ENCODE data around the gene PAQR9.

PAQR9 gene

GRCh38 chr3:142984255-142984654, 20.8 kb upstream of the PAQR9 start:
- Histone ChIP-seq H4K20me1 (no peaks in the 10 kb centered on the region), H3K27me3 (no peaks in the 10 kb centered on the region), H3K9me3 (no peaks in the 10 kb centered on the region), H3K27ac (no peak overlapping the region), H3K4me1 (peaks cover 32% of the 10 kb centered on the region), H3K4me3 (no peak overlapping the region), H3K36me3 (no peaks in the 10 kb centered on the region), H3K9ac (no peak overlapping the region), H3K4me2 (no peak overlapping the region)
- no peak for TF ChIP-seq Cebpa-rat (IDR thresholded peaks at IDR 0.05)

- Histone ChIP-seq H3K4me3 (no peak overlapping the region), H4K20me1 (no peaks in the 10 kb centered on the region), H3K27me3 (no peaks in the 10 kb centered on the region), H3K4me1 (peaks cover 32% of the 10 kb centered on the region), H3K9me3 (no peaks in the 10 kb centered on the region), H3K4me2 (peak overlapping the region; percentile 56), H3K27ac (peak overlapping the region; percentile 40; the same call in 1 of the 2 replicates), H3K36me3 (no peaks in the 10 kb centered on the region), H3K9ac (no peak overlapping the region)
- TF ChIP-seq Cebpa-rat (IDR thresholded peaks at IDR 0.05) = no peak
Measured at GRCh38 chr3:142983318-142983717, 19.8 kb upstream of the PAQR9 start.

GRCh38 chr3:142982038-142982773, 18.7 kb upstream of the PAQR9 start:
- no peaks in the 10 kb centered on the region for H4K20me1 ChIP-seq
- no peak for TF ChIP-seq Cebpa-rat (IDR thresholded peaks at IDR 0.05)
- H3K9ac ChIP-seq = no peak overlapping the region
- H3K36me3 ChIP-seq = no peaks in the 10 kb centered on the region
- H3K9me3 ChIP-seq = no peaks in the 10 kb centered on the region
- H3K4me3 ChIP-seq = no peak overlapping the region
- H3K4me2 ChIP-seq = peak overlapping the region; percentile 56
- H3K27me3 ChIP-seq = no peaks in the 10 kb centered on the region
- peak overlapping the region; percentile 40 for H3K27ac ChIP-seq
- peaks cover 32% of the 10 kb centered on the region for H3K4me1 ChIP-seq

- Histone ChIP-seq H3K27ac (no peak overlapping the region; the same call in 1 of the 2 replicates), H3K4me2 (peak overlapping the region; percentile 56), H3K4me1 (peaks cover 32% of the 10 kb centered on the region), H4K20me1 (no peaks in the 10 kb centered on the region), H3K9me3 (no peaks in the 10 kb centered on the region), H3K36me3 (no peaks in the 10 kb centered on the region), H3K9ac (no peak overlapping the region), H3K4me3 (no peak overlapping the region), H3K27me3 (no peaks in the 10 kb centered on the region)
- no peak for TF ChIP-seq Cebpa-rat (IDR thresholded peaks at IDR 0.05)
Measured at GRCh38 chr3:142981108-142981507, 17.6 kb upstream of the PAQR9 start.

- no peak overlapping the region for H3K9ac ChIP-seq
- no peaks in the 10 kb centered on the region for H3K9me3 ChIP-seq
- H3K4me1 ChIP-seq = peaks cover 21% of the 10 kb centered on the region
- H3K4me3 ChIP-seq = no peak overlapping the region
- TF ChIP-seq Cebpa-rat (IDR thresholded peaks at IDR 0.05) = no peak
- H3K27ac ChIP-seq = no peak overlapping the region
- H3K36me3 ChIP-seq = no peaks in the 10 kb centered on the region
- no peaks in the 10 kb centered on the region for H3K27me3 ChIP-seq
- no peaks in the 10 kb centered on the region for H4K20me1 ChIP-seq
- H3K4me2 ChIP-seq = no peak overlapping the region
Measured at GRCh38 chr3:142977399-142977728, 13.9 kb upstream of the PAQR9 start.

- Histone ChIP-seq H3K27me3 (no peaks in the 10 kb centered on the region), H3K9ac (no peak overlapping the region), H4K20me1 (no peaks in the 10 kb centered on the region), H3K27ac (no peak overlapping the region), H3K4me3 (no peak overlapping the region), H3K4me2 (no peak overlapping the region), H3K9me3 (no peaks in the 10 kb centered on the region), H3K4me1 (peaks cover 15% of the 10 kb centered on the region), H3K36me3 (no peaks in the 10 kb centered on the region)
- no peak for TF ChIP-seq Cebpa-rat (IDR thresholded peaks at IDR 0.05)
Measured at GRCh38 chr3:142976621-142977398, 13.3 kb upstream of the PAQR9 start.

GRCh38 chr3:142975316-142975995, 12.0 kb upstream of the PAQR9 start:
- no peak overlapping the region for H3K4me2 ChIP-seq
- no peaks in the 10 kb centered on the region for H3K27me3 ChIP-seq
- peaks cover 2% of the 10 kb centered on the region for H3K4me1 ChIP-seq
- H3K36me3 ChIP-seq = no peaks in the 10 kb centered on the region
- H3K4me3 ChIP-seq = no peak overlapping the region
- H3K27ac ChIP-seq = no peak overlapping the region
- TF ChIP-seq Cebpa-rat (IDR thresholded peaks at IDR 0.05) = no peak
- no peak overlapping the region for H3K9ac ChIP-seq
- H3K9me3 ChIP-seq = no peaks in the 10 kb centered on the region
- no peaks in the 10 kb centered on the region for H4K20me1 ChIP-seq

- no peak overlapping the region for H3K4me3 ChIP-seq
- H3K36me3 ChIP-seq = no peaks in the 10 kb centered on the region
- no peak for TF ChIP-seq Cebpa-rat (IDR thresholded peaks at IDR 0.05)
- no peaks in the 10 kb centered on the region for H3K4me1 ChIP-seq
- H3K9me3 ChIP-seq = no peaks in the 10 kb centered on the region
- H3K27me3 ChIP-seq = no peaks in the 10 kb centered on the region
- no peaks in the 10 kb centered on the region for H4K20me1 ChIP-seq
- no peak overlapping the region for H3K27ac ChIP-seq
- H3K4me2 ChIP-seq = no peak overlapping the region
- H3K9ac ChIP-seq = no peak overlapping the region
Measured at GRCh38 chr3:142973217-142974009, 9.9 kb upstream of the PAQR9 start.

- Histone ChIP-seq H3K9me3 (no peaks in the 10 kb centered on the region), H3K27me3 (no peaks in the 10 kb centered on the region), H3K4me1 (no peaks in the 10 kb centered on the region), H3K9ac (no peak overlapping the region), H3K4me3 (no peak overlapping the region), H4K20me1 (no peaks in the 10 kb centered on the region), H3K27ac (no peak overlapping the region), H3K36me3 (no peaks in the 10 kb centered on the region), H3K4me2 (no peak overlapping the region)
- no peak for TF ChIP-seq Cebpa-rat (IDR thresholded peaks at IDR 0.05)
Measured at GRCh38 chr3:142972092-142972753, 8.7 kb upstream of the PAQR9 start.

All from BLaER1 (cell line).